ENCODE results near the gene PHYHD1.

GRCh38 chr9:128881884-128882676 lies 38.7 kb upstream of the PHYHD1 start, which contains the start of the genes KYAT1 and LRRC8A:
- TF ChIP-seq CTCF (IDR thresholded peaks at IDR 0.05): peak; percentile 26
- no peak for TF ChIP-seq EZH2 (IDR thresholded peaks at IDR 0.05; ENCODE audit: borderline replicate concordance, insufficient read depth, low read depth, low read length, poor library complexity, severe bottlenecking)

Data from B cell (primary cell).